Measurements from ENCODE around the gene TMPRSS11B. TPM values are rescaled to one million over a fixed set of nuclear protein-coding genes. Genes with fewer than 3 reads are reported as not detected.

The TMPRSS11B gene
- total RNA-seq, 2 donors from 2014 or later, result not detected

- no peak for ATAC-seq
- no peak overlapping the region for H3K27ac Mint-ChIP-seq
- no peaks in the 10 kb centered on the region for H3K9me3 ChIP-seq (ENCODE audit: control insufficient read depth, low read length, poor library complexity, severe bottlenecking)
- H3K4me1 Mint-ChIP-seq, result no peaks in the 10 kb centered on the region
- peaks cover 33% of the 10 kb centered on the region for H3K27me3 Mint-ChIP-seq
- no peaks in the 10 kb centered on the region for H3K36me3 Mint-ChIP-seq (ENCODE audit: low read depth)
- no peak for DNase-seq
- H3K4me3 Mint-ChIP-seq, result no peak overlapping the region
Observed at GRCh38 chr4:68184923-68185322, 60.6 kb downstream of the TMPRSS11B start.

GRCh38 chr4:68183417-68183816 is 62.1 kb downstream of the TMPRSS11B start:
- Mint-ChIP-seq H3K27ac (no peak overlapping the region), H3K4me1 (no peaks in the 10 kb centered on the region), H3K27me3 (peaks cover 21% of the 10 kb centered on the region), H3K36me3 (ENCODE audit: low read depth) (no peaks in the 10 kb centered on the region), H3K4me3 (no peak overlapping the region)
- DNase-seq, result no peak
- no peak for ATAC-seq
- no peaks in the 10 kb centered on the region for H3K9me3 ChIP-seq (ENCODE audit: control insufficient read depth, low read length, poor library complexity, severe bottlenecking)

- ATAC-seq (no peak), DNase-seq (no peak)
- Mint-ChIP-seq H3K36me3 (ENCODE audit: low read depth) (no peaks in the 10 kb centered on the region), H3K4me3 (no peak overlapping the region), H3K27me3 (peaks cover 19% of the 10 kb centered on the region), H3K27ac (no peak overlapping the region), H3K4me1 (no peaks in the 10 kb centered on the region)
- no peaks in the 10 kb centered on the region for H3K9me3 ChIP-seq (ENCODE audit: control insufficient read depth, low read length, poor library complexity, severe bottlenecking)
Observed at GRCh38 chr4:68182382-68182820, 63.1 kb downstream of the TMPRSS11B start.

GRCh38 chr4:68180849-68181526 is 64.5 kb downstream of the TMPRSS11B start:
- H3K27ac Mint-ChIP-seq, result no peak overlapping the region
- ATAC-seq, result no peak
- H3K27me3 Mint-ChIP-seq, result peaks cover 18% of the 10 kb centered on the region
- H3K36me3 Mint-ChIP-seq (ENCODE audit: low read depth), result no peaks in the 10 kb centered on the region
- no peak for DNase-seq
- H3K4me3 Mint-ChIP-seq, result no peak overlapping the region
- no peaks in the 10 kb centered on the region for H3K9me3 ChIP-seq (ENCODE audit: control insufficient read depth, low read length, poor library complexity, severe bottlenecking)
- no peaks in the 10 kb centered on the region for H3K4me1 Mint-ChIP-seq

GRCh38 chr4:68176904-68177303 is 68.6 kb downstream of the TMPRSS11B start:
- Mint-ChIP-seq H3K4me3 (no peak overlapping the region), H3K36me3 (ENCODE audit: low read depth) (peaks cover 2% of the 10 kb centered on the region), H3K4me1 (peaks cover 8% of the 10 kb centered on the region), H3K27ac (no peak overlapping the region), H3K27me3 (peaks cover 29% of the 10 kb centered on the region)
- no peaks in the 10 kb centered on the region for H3K9me3 ChIP-seq (ENCODE audit: control insufficient read depth, low read length, poor library complexity, severe bottlenecking)
- ATAC-seq (no peak), DNase-seq (no peak)

Other genes starting within 250 kb of the TMPRSS11B start
- not detected for gene TMPRSS11F, start 115.8 kb downstream of the TMPRSS11B start, total RNA-seq
- gene YTHDC1, start 104.4 kb upstream of the TMPRSS11B start, total RNA-seq, result 100 to 1,000 TPM; 231 to 258 TPM
- not detected for gene TMPRSS11E, start 201.8 kb upstream of the TMPRSS11B start, total RNA-seq